ENCODE results near the gene TMEM273.

The TMEM273 gene

GRCh38 chr10:49162761-49163310 lies 25.4 kb downstream of the TMEM273 start:
- no peak for DNase-seq

- DNase-seq = no peak
These were observed 26.1 kb downstream of the TMEM273 start for GRCh38 chr10:49162063-49162462.

GRCh38 chr10:49161411-49161997 lies 26.7 kb downstream of the TMEM273 start:
- DNase-seq = peak; percentile 41

- no peak for DNase-seq
These were observed 27.4 kb downstream of the TMEM273 start for GRCh38 chr10:49160814-49161213.

GRCh38 chr10:49160110-49160509 lies 28.1 kb downstream of the TMEM273 start:
- DNase-seq = no peak

GRCh38 chr10:49158915-49159314 lies 29.3 kb downstream of the TMEM273 start:
- no peak for DNase-seq

GRCh38 chr10:49158404-49158803 lies 29.8 kb downstream of the TMEM273 start:
- DNase-seq = no peak

- DNase-seq = no peak
These were observed 31.0 kb downstream of the TMEM273 start for GRCh38 chr10:49157229-49157628.

- DNase-seq = no peak
These were observed 33.5 kb downstream of the TMEM273 start for GRCh38 chr10:49154641-49155040.

- DNase-seq = no peak
These were observed 34.2 kb downstream of the TMEM273 start for GRCh38 chr10:49153971-49154370.

GRCh38 chr10:49153115-49153514 lies 35.1 kb downstream of the TMEM273 start:
- no peak for DNase-seq

GRCh38 chr10:49152663-49153062 lies 35.5 kb downstream of the TMEM273 start:
- no peak for DNase-seq

GRCh38 chr10:49152037-49152436 lies 36.2 kb downstream of the TMEM273 start:
- no peak for DNase-seq

GRCh38 chr10:49151481-49151880 lies 36.7 kb downstream of the TMEM273 start:
- DNase-seq = no peak

- DNase-seq = no peak
These were observed 37.2 kb downstream of the TMEM273 start for GRCh38 chr10:49151025-49151445.

- DNase-seq = no peak
These were observed 37.8 kb downstream of the TMEM273 start for GRCh38 chr10:49150426-49150825.

GRCh38 chr10:49149881-49150280 lies 38.3 kb downstream of the TMEM273 start:
- DNase-seq = no peak

- DNase-seq = peak; percentile 37
These were observed 44.0 kb downstream of the TMEM273 start for GRCh38 chr10:49144058-49144720.

- no peak for DNase-seq
These were observed 44.9 kb downstream of the TMEM273 start for GRCh38 chr10:49143249-49143648.

- no peak for DNase-seq
These were observed 46.5 kb downstream of the TMEM273 start for GRCh38 chr10:49141541-49142332.

GRCh38 chr10:49140304-49141177 lies 47.6 kb downstream of the TMEM273 start:
- DNase-seq = no peak

GRCh38 chr10:49139846-49140195 lies 48.4 kb downstream of the TMEM273 start:
- no peak for DNase-seq
